Left colon (tissue), 2 donors: ENCODE measurements around the gene P2RY6. TPM values are rescaled to one million over a fixed set of nuclear protein-coding genes. Genes with fewer than 3 reads are reported as not detected.

ENCODE experiments used
- ATAC-seq: fragments of 200-7000 bp; cut with Tn5 transposase; one replicate; pipeline ENCODE4 v1.9.1; 2020; ENCODE audit warnings: mild to moderate bottlenecking, moderate library complexity
- DNase-seq, 2 donors: peaks; one replicate each; pipeline ENCODE4 v3.0.0-alpha.2; 2020
- intact Hi-C, 2 donors: fragments of 100-400 bp; cut with DNase I in 1 of 2; cut with micrococcal nuclease in 1 of 2; formaldehyde crosslinking; loops; one replicate each; pipeline versions ENCODE4 v1.11.2 to v1.14.0; 2022; cut with DNase I, micrococcal nuclease
- total RNA-seq, 2 donors: library from RNA; stranded (reverse); fragmentation: NEBNext Ultra II Directional; extraction: Animal tissue kit (Norgen Biotek cat#: 25700); gene quantifications; one replicate each; pipeline ENCODE4 v1.2.1, GENCODE V29; 2021
- donor health status: DM: no; HTN: no; CAD: no.
- donor health status: DM: yes; HTN: yes; CAD: no.

P2RY6 gene
- total RNA-seq, 2 donors from 2014 or later: 1.5 to 1.8 TPM

DNA sequence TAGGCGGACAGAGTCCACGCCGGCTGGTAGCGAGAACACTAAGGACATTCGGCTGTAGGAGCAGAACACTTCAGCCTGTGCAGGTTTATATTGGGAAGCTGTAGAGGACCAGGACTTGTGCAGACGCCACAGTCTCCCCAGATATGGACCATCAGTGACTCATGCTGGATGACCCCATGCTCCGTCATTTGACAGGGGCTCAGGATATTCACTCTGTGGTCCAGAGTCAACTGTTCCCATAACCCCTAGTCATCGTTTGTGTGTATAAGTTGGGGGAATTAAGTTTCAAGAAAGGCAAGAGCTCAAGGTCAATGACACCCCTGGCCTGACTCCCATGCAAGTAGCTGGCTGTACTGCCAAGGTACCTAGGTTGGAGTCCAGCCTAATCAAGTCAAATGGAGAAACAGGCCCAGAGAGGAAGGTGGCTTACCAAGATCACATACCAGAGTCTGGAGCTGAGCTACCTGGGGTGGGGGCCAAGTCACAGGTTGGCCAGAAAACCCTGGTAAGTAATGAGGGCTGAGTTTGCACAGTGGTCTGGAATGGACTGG, 36.8 kb upstream of the P2RY6 start:
- ATAC-seq (no peak), DNase-seq (peak in 1 of 2 donors; percentile 5)
- intact Hi-C loops: loop anchor here in 1 of 2 donors (10.0 kb wide), 1 partner anchor 51 kb away; no protein-coding TSS in a partner anchor

DNA sequence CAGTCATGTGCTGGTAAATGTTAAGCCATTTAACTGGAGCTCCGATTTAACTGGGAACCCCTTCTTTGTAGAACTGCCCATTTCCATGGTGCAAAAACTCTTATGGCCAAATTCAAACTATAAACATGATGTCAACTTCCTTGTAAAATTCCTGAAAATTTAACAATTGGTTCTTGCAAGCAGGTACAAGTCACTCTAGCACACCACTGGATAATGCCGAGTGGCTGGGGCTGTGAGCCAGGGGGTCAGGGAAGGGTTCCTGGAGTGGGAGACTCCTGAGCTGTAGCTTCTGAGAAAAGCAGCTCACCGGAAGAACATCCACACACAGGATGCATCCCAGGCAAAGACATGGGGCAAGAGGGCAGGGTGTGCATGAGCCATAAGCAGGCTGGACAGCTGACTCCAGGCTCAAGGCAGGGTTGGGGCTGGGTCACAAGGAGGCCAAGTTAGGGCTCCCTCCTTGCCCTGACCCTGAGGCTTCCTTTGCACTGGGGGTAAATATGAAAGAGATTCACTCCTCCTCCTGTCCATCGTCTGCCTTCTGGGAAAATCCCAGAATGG, 35.9 kb upstream of the P2RY6 start:
- intact Hi-C loops: loop anchor here in 1 of 2 donors (10.0 kb wide), 1 partner anchor 51 kb away; no protein-coding TSS in a partner anchor
- ATAC-seq (no peak), DNase-seq (peak in 1 of 2 donors; percentile 4)

- DNase-seq (peak; percentile 41 to 70), ATAC-seq (peak; percentile 72)
- intact Hi-C loops: loop anchor here in 1 of 2 donors (10.0 kb wide), 1 partner anchor 52 kb away; no protein-coding TSS in a partner anchor
Observed at GRCh38 chr11:73236854-73237253, 35.3 kb upstream of the P2RY6 start.

- intact Hi-C loops: loop anchor here in 1 of 2 donors (10.0 kb wide), 1 partner anchor 53 kb away; no protein-coding TSS in a partner anchor
- ATAC-seq: no peak
Observed at GRCh38 chr11:73237471-73238290, 34.5 kb upstream of the P2RY6 start.

DNA sequence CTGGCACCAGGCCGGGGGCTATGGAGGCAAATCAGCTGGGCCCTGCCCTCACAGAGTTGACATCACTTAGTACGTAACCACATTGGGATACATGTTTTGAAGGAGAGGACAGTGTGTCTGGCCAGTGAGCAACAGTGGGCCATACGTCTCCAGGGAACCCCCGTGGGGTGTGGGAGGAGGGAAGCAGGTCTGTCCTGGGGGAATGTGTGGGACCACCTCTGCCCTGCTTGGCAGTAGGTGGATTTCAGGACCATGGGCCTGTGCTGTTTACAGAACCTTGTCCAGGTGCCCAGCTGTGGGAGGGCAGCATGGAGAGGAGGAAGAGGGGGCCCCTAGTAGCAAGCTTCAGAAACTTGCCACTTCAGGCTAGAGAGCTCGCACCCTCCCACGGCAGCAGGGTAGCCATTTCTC, 33.0 kb upstream of the P2RY6 start:
- peak; percentile 1 to 13 for DNase-seq
- intact Hi-C loops: loop anchor here in 1 of 2 donors (10.0 kb wide), 1 partner anchor 54 kb away; no protein-coding TSS in a partner anchor

More at GRCh38 chr11:73237471-73238290, 34.5 kb upstream of the P2RY6 start:
- peak; percentile 2 to 12 for DNase-seq

GRCh38 chr11:73239571-73240189, 32.5 kb upstream of the P2RY6 start:
- DNase-seq: peak in 1 of 2 donors; percentile 1
- intact Hi-C loops: loop anchor here in 1 of 2 donors (10.0 kb wide), 1 partner anchor 55 kb away; no protein-coding TSS in a partner anchor

More for the DNA sequence above, 33.0 kb upstream of the P2RY6 start:
- ATAC-seq: no peak

GRCh38 chr11:73240190-73240781, 31.9 kb upstream of the P2RY6 start:
- intact Hi-C loops: no loop called here
- peak in 1 of 2 donors; percentile 20 for DNase-seq
- ATAC-seq: no peak

More at GRCh38 chr11:73239571-73240189, 32.5 kb upstream of the P2RY6 start:
- no peak for ATAC-seq

GRCh38 chr11:73241300-73241699, 30.8 kb upstream of the P2RY6 start:
- ATAC-seq: no peak
- DNase-seq: peak in 1 of 2 donors; percentile 6
- intact Hi-C loops: no loop called here

DNA sequence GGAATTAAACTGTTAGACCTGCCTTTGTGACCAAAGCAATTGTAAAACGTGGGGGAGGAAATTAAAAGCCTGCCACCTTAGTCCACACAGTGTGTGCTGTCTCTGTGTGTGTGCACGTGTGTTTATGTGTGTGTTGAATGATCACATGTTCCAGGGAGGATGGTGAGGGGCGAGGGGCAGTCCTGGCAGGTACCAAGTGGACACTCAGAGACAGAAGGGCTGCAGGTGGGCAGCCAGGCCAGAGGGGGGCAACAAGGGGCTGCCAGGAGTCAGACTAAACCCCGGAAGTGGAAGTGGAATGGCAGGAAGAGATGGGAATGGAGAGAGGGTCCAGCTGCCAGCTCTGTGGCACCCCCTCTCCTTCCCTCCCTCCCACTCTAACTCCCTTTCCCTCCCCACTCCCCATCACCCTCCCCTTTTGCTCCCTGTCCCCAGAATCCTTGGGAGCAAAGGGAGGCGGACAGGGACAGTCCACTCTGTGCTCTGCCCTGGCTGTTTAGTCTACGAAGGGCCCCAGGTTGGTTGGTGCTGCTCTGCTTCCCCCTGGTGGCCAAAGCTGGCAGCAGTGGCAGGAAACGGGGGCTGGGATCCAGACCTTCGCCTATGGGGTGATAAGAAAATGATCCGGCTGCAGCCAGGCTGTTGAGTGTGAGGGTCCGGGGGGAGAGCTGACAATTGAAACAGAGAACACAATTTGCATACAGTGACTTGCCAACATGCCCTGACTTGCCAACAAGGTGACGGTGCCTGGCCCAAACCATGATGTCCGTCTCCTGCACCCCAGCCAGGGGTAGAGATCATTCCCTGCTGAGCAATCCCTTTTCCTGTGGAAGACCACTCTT, 29.7 kb upstream of the P2RY6 start:
- peak; percentile 64 to 81 for DNase-seq
- intact Hi-C loops: loop anchor here in 1 of 2 donors (2.0 kb wide), 1 partner anchor 60 kb away; no protein-coding TSS in a partner anchor
- peak; percentile 89 for ATAC-seq

DNA sequence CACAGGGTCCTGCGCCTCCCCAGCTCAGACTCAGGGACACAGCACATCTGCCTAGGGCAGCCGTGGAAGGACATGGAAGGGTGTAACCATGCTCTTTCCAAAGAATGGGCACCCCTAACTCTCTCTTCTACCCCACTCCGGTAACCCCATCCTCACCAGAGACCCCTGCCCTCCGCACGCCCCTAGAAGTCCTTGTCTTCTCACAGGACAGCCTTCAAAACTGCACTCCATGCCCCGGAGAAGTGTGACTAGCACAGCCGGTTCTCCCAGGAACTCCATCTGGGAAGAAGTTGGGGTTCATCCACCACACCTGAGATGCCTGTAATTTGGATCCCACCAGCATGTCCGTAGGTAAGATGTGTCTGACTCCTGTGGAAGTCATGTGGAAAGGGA, 29.0 kb upstream of the P2RY6 start:
- ATAC-seq (no peak), DNase-seq (peak in 1 of 2 donors; percentile 16)
- intact Hi-C loops: loop anchor here in 1 of 2 donors (2.0 kb wide), 1 partner anchor 60 kb away; no protein-coding TSS in a partner anchor

- intact Hi-C loops: no loop called here
- DNase-seq: no peak
- no peak for ATAC-seq
Observed at GRCh38 chr11:73244589-73245240, 27.4 kb upstream of the P2RY6 start.

DNA sequence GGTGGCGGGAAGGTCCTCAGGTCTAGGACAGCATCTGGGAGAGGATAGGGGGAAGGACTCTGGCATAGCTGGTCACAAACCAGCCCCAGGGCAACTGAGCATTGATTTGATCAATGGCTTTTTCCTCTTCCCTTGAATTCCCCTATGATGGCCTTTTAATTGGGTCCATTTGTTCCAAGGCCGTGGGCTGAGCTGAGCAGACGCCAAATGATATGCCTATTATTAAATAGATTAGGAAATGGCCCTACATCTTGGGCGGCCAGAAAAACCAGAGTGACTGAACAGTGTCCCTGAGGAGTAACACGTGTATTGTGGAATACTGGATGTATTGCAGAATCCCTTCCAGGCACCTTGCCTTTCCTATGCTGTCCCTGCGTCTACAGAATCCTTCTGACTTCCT, 26.7 kb upstream of the P2RY6 start:
- intact Hi-C loops: no loop called here
- no peak for ATAC-seq

DNA sequence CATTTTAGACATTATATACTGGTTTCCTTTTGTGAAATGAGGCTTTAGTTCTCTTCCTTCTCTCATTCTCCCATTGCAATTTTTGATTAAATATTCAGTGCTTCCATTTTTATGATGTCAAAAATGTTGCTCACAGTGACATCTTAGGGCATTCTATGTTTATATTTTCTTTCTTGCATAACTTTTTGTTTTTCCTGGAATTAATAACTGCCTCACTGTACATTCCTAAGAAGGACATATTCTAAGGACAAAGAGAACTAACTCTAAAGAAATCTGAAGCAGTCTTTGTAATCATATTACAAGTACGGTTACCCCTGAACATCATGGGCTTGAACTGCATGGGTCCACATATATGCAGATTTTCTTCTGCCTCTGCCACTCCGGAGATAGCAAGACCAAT, 25.8 kb upstream of the P2RY6 start:
- DNase-seq (no peak), ATAC-seq (no peak)
- intact Hi-C loops: no loop called here

More for the DNA sequence above, 26.7 kb upstream of the P2RY6 start:
- no peak for DNase-seq

DNA sequence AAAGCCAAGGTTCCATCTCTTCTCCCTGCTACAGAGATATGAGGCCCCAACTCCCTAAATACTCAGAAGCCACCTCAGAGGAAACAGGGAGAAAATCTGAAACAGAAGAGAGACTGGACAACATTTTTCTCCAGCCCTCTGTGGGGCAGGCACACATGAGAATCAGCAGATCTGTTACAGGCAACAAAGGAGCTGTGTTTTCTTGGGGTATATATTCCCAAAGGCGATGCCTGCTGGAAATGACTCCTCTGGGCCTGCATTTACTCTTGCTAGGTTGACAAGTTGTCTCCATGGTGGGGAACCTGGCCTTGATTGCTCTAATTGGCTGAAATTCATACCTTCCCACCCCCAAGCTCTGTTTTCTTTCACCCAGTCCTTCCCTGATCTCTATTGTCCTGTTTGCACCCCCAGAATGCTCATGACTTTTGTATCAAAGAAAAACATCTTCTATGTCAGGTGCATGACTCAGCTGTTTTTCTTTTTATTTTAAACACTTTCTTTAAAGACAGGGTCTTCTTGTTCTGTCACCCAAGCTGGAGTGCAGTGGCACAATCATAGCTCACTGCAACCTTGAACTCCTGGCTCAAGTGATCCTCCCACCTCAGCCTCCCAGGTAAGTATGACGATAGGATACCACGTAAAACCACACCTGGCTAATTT, 23.5 kb upstream of the P2RY6 start:
- ATAC-seq (no peak), DNase-seq (peak in 1 of 2 donors; percentile 10)
- intact Hi-C loops: no loop called here

- intact Hi-C loops: no loop called here
- ATAC-seq: peak; percentile 45
- peak in 1 of 2 donors; percentile 27 for DNase-seq
Observed at GRCh38 chr11:73249304-73249703, 22.8 kb upstream of the P2RY6 start.
